Spleen (tissue), 7 donors: ENCODE measurements around the gene STRN.

ENCODE experiments used
- POLR2A ChIP-seq, 3 donors: fragments of 450-650 bp; IDR thresholded peaks; one replicate each; pipeline ENCODE4 v1.5.1; 2017; ENCODE audit warnings: antibody characterized with exemption in 3 of 3, mild to moderate bottlenecking in 1 of 3
- POLR2AphosphoS5 ChIP-seq, 3 donors: sonication (generic); formaldehyde crosslinking; IDR thresholded peaks; one replicate each; pipeline ENCODE4 v1.5.1; 2017; ENCODE audit warnings: antibody characterized with exemption in 3 of 3
- TF ChIP-seq, protein P1 (sequence below), 11 experiments: fragments of 200-600 bp in 7 of 11; fragments of 450-650 bp in 4 of 11; sonication (generic) in 4 of 11; IDR thresholded peaks in 8 of 11; conservative IDR thresholded peaks in 3 of 11; 1 replicate in 7 of 11; 2 replicates in 4 of 11; pipeline versions ENCODE4 v1.4.0 to v1.8.0; 2016 to 2021; ENCODE audit warnings: antibody characterized with exemption in 11 of 11, inconsistent platforms in 4 of 11, mild to moderate bottlenecking in 1 of 11
- donor health status: DM: no; HTN: no; CAD: no; lungs with moderate emphysema.
- donor health status: DM: no; HTN: no; CAD: no.
- donor health status: DM: no; HTN: no; CAD: no.

DNA sequence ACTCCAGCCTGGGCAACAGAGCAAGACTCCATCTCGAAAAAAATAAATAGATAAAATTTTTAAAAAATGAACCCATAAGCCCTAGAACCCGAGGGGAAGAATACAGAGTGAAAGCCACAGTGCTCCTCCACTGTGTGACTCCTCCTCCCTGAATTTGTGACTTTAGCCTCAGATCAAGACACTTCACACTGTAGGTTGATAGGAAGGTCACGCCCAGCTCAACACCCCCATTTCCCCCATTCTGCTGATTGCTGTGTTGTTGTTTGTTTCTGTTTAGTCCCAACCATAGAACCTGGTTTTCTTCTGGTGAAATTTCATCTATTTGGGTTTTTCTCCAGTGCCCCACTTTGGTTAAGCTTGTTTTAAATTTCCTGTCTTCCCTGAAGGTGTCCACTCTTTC is 167.6 kb downstream of the STRN start:
- TF ChIP-seq, protein P1, sequence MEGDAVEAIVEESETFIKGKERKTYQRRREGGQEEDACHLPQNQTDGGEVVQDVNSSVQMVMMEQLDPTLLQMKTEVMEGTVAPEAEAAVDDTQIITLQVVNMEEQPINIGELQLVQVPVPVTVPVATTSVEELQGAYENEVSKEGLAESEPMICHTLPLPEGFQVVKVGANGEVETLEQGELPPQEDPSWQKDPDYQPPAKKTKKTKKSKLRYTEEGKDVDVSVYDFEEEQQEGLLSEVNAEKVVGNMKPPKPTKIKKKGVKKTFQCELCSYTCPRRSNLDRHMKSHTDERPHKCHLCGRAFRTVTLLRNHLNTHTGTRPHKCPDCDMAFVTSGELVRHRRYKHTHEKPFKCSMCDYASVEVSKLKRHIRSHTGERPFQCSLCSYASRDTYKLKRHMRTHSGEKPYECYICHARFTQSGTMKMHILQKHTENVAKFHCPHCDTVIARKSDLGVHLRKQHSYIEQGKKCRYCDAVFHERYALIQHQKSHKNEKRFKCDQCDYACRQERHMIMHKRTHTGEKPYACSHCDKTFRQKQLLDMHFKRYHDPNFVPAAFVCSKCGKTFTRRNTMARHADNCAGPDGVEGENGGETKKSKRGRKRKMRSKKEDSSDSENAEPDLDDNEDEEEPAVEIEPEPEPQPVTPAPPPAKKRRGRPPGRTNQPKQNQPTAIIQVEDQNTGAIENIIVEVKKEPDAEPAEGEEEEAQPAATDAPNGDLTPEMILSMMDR (IDR thresholded peaks at IDR 0.05 in 8 of 11, conservative IDR thresholded peaks at IDR 0.05 in 3 of 11) = no peak
- TF ChIP-seq POLR2A (IDR thresholded peaks at IDR 0.05) (no peak), POLR2AphosphoS5 (IDR thresholded peaks at IDR 0.05) (no peak)
